Islet precursor cell (in vitro differentiated cells): ENCODE measurements around the gene DPYSL3.

Source experiments
- DNase-seq: peaks from one replicate; pipeline ENCODE4 v3.0.0-alpha.2; 2018

DPYSL3 gene

DNA sequence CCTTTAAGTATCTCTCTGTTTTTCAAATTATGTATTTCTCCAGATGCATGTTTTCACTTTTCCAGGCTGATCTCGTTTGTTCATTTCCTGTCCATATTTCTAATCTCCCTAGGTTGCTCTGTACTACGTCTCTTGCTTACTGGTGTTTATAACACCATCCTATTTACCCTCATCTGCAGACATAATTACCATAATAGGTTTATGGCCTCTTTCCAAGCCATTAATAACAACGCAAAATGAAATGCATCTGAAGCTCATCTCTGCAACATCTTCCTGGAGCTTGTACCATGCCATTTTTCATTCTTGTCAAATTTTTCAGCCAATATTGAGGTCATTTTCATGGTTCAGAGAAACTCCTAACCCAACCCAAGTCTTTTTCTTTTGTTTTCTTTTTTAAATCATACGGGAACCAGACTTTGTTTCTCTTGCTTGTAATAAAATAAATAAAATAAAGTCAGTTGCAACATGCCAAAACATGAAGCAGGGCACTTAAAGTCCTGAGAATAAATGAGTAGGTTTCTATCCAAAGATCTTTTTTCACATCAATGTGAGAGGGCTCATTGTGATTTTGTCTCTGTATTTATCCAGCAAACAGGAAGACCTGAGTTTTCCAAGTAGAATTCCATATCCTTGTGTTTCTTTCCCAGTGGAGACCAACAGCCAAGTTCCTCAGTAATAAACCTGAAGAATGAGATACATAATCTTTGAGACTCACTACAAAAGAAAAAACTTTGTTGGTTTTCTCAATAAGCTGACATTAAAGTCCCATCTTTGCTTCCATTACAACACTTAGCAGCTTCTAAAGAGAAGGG lies 37.0 kb downstream of the DPYSL3 start:
- no peak for DNase-seq

DNA sequence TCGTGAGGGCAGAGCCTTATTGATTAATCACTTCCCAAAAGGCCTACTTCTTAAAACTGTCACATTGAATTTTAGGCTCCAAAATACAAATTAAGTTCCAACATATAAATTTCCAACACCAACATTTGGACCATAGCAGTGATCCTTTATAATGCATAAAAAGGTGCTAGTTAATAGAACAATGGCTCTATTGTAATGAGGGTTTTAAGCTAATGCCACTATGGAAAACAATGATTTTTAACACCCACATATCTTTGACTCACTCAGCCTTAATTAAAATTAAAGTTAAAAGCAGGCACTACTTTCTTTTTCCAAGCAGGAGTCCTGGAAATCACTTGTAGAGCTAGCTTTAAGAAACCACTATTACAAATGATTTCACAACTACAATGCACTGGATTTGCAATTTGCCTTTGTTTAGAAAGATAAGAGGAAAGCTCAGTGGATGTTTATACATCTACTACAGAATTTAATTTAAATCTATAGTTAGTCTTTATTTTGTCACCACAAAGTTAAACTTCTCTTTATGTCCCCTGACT lies 41.8 kb downstream of the DPYSL3 start:
- no peak for DNase-seq

DNA sequence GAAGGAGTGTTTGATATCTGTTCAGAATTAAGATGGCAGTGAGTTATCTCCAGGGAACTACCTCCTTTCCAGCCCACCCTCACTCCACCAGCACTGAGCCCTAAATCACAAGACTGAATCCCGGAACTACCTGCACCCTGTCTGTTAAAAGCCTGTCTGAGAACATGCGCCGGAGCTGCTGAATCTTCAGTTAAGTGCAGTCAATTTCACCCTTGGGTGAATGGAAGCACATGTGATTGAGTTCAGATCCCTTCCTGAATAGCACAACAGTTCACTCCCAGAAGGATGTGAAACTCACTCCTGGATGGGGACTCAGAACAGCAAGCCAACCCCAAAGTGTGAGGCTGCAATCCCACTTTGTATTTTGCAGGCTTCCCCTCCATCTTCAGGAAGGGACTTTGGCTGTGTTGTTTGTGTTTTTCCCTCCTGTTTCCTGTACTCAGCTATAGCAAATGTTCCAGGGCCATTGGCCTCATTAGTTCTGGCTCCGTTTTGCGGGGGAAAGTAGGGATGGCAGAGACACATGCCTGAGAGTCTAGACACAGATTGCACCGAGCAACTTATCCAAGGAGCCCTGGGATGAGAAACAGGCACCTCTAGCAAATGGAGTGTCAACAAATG lies 43.4 kb downstream of the DPYSL3 start:
- peak; percentile 72 for DNase-seq

DNA sequence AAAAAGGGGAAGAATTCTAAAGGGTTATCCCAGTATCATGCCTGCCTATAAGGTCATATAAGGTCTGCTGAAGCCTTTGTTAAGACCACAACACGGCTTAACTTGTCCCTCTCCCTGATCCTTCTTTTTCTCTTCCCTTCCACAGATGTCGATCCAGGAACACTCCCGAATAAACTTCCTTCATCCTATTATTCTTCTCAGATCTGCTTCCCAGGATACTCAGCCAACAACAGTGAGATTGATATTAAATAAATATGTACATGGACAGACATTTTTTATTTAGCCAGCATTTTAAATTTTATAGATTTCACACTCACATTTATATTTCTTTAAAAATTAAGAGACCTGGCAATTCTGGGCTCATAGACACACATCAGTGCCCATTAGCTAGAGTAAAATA lies 44.1 kb downstream of the DPYSL3 start:
- DNase-seq = no peak

DNA sequence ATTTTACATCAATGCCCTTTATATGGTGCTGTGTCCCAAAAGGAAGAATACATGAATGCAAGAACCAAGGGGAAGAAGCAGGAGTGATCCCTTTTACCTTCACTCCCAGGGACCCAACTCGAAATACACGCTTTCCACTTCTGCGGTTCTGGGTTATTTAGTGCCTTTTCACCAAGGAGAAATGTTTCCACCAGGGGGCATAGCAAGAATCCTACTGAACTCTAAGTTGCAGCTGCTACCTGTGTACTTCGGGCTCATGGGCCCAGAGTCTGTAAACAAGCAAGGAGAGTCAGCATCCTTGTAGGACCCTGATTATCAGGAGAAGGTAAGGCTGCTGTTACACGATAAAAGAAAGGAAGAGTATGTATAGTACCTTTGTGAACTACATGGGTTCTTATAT lies 45.7 kb downstream of the DPYSL3 start:
- DNase-seq = peak; percentile 75

DNA sequence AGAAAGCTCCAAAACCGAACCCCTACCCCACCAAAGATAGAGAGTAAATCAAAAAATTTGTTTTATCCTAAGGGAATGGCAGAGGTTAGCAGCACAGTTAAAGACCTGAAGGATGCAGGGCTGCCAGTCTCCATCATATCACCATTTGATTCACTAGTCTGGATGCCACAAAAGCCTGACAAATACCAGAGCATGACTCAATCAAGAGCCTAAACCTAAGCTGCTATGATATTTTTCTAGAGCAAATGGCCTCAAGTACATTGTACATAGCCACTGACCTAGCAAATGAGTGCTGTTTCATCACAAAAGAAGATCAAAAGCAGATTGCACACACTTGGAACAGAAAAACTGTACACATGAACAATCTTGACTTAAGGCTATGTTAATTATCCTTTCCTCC lies 48.0 kb downstream of the DPYSL3 start:
- no peak for DNase-seq

DNA sequence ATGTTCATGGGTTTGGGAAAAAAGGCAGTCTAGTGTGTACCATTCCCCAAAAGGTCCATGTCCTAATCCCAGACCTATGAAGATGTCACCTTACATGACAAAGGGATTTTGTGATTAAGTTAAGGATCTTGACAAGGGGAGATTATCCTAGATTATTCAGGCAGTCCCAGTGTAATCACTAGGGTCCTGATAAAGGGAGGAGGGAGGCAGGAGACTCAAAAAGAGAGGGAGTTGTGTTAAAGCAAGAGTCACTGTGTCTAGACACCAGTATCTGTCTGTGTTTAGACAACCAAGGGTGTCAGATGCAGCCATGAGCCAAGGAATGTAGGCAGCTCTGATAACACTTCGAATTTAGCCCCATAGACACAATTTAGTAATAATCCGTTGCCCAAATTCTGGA lies 49.5 kb downstream of the DPYSL3 start:
- DNase-seq = no peak

DNA sequence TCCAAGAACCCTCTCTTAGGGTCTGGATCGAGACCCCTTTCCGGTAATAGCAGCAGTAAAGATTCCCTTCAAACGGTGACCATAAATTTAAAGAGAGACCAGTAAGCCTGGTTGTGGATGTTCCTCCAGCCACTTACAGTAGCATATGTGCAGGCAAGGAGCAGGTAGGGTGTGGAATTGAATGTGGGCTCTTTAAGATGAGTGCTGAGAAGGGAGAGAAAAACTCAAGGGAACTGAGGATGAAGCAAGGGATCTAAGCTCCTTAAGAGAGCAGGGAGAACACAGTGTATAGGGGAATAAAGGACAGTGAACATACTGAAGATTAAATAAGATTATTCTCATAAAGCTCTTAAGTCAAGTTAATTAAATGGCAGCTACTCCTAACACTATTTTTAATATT lies 51.3 kb downstream of the DPYSL3 start:
- no peak for DNase-seq

DNA sequence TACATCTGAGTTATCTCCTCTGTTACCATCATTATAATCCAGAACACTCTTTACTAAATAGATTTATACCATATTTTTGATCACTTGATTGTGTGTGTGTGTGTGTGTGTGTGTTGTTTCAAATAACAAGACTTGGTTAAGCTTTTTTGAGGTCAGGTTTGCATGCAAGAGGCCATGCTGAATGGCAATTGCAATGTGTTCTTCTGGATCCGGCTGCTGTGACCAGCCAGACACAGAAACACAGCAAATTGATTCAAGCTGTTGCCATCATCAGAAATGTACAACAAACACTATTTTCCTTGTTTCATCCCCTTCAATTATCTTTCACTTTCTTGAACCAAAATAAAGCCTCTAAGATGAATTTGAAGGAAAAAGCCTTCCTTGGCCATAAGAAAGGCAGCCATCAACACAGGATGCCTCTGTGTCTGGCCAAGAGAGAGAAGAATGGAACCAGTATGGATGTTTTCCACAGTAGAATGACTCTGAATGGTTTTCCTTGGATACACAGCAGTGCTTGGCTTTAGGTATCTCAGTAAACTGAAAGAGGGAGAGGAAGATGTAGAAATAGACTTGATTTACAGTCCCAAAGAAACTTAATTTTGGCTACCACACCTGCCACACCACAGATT lies 53.9 kb downstream of the DPYSL3 start:
- no peak for DNase-seq

DNA sequence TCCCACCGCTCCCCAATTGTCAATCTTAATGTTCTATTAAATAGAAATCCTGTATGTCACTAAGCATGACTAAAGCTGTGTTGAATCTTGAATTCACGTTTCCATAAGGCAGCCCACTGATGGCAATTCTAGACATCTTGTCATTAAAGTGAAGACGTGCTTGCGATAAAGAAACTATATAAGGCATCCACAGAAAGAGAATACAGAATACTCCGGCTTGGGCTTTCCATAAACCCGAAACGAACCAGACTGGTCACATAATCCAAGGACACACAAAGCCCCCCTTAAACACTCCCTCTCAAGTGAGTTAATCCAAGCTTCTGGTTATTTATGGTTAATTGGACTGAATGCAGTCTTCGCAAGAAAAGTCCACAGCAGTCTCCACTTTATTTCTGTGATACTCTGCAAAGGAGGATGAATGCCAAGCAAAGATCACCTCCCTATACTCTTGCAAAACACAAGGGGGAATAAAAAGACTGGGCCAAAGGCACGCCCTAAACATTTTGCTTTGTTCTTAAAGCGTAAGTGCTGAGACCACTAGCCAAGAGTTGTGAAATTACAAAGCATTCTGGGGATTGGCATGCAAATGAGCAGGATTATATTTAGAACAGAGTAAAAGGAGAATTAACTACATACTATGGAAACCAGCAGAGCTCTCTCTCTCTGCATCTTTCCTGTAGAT lies 54.7 kb downstream of the DPYSL3 start:
- no peak for DNase-seq

DNA sequence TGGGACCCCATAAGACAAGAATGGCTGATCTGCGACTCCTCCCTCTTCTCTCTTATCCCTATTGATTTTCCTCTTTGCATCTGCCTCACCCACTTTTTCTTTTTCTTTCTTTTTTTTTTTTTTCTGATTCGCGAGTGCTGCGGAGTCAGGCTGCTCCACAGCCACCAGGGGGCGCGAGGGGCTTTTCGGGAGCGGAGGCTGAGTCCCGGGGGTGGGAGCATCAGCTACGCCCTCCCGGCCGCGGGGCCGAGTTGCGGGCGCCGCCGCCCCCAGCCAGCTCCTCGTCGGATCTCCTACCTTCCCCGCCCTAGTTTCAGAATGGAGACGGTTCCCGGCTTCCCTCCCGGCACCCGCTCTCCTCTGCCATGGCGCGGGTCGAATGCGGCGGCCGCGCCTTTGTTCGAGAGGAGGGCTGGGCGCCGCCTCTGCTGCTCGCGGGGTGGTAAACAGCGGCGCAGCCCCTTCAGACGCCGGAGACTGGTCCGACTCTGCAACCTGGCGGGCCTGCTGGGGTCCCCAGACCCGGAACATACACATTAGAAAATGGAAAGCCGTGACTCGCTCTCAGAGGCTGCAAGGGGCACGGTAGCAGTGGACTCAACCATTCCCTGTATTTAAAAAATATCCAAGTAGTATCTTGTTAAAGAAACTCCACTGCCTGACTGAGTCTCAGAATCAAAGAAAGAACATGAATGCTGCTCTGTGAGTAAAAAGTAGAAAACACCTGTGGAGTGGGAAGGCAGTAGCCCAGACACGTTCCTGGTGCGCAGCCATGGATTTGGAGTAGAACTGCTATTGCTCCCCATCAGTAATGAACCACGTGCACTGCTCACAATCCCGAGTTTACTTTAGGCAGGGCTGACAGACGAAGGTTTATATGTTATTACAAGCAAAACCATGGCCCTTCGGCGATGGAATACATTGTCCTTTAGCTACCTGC lies 55.7 kb downstream of the DPYSL3 start:
- peak; percentile 92 for DNase-seq

DNA sequence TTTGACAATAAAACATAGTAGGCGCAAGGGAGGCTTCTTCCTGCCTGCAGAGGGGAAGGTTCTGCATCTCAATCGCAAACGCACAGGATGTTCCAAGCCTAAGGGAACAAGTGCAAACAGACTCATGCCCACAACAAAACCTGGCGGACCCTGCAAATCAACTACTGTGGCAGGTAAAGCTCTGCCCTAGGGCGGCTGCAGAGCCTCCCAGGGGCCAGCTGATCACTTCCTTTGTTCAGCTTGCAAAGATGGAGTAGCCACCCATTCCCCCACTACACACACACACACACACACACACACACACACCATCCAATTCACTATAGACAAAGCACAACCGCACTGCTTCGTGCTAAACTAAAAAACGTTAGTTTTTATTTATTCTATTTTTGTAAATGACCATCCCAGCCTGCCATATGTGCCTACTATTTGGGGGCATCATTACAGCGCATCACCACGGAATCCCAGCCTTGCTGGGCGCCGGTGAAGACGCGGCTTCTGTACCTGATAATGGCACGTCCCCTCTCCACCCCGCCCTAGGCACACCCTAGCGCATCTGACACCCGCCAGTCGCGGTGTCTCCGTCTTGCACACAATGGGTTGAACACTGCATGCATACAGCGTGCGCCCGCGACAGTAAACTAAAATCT lies 57.6 kb downstream of the DPYSL3 start:
- peak; percentile 75 for DNase-seq

DNA sequence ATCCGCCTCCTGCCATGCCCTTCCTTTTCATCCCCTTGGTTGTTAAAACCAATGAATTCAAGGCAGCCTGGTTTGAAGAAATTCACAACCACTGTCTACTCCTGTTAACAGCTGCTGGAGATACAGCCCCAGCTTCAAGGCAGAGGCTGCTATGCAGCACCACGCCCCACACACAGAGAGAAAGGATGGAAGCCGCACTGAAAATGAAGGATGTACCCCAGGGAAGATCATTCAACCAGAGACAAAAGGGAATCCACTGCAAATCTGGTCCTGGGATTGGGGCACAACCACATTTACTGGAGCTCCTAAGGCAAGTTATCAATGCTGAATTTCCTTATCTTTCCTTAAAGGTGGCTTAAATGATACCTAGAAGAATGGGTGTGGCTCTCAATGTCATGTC lies 58.7 kb downstream of the DPYSL3 start:
- DNase-seq = no peak

DNA sequence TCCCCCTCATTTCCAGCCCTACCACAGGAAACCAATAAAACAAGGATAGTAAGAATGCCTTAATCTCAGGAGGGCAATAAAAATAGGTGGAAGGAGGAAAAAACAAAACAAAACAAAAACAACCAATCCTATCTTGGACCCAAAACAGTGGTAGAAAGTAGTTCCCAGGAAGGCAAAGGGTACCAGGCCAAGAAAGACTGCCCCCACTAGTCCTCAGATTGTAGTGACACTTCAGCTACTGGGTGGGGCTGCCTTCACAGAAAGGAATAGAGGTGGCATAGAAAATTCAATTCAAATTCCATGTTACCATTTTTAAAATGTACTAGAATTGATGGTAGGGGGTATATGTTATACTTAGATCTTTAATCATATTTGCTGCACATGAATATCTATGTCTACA lies 59.3 kb downstream of the DPYSL3 start:
- no peak for DNase-seq

DNA sequence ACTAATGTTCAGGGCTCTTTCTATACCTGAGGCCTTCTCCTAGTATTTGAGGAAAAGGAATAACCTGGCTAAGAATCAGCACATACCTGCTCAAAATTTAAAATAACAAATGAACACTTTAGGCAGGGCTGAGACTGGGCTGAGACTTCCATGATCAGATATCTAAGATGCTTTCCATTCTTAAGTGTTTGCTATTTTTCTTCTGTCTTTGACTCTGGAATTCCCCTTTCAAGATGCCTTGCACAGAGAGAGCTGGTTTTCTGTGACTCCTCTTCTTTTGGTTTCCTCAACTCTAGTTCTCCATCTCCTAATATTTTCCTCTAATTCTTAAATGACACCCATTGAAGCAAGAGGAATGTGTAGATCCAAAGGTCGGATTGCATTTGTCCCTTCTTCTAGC lies 61.1 kb downstream of the DPYSL3 start:
- no peak for DNase-seq

DNA sequence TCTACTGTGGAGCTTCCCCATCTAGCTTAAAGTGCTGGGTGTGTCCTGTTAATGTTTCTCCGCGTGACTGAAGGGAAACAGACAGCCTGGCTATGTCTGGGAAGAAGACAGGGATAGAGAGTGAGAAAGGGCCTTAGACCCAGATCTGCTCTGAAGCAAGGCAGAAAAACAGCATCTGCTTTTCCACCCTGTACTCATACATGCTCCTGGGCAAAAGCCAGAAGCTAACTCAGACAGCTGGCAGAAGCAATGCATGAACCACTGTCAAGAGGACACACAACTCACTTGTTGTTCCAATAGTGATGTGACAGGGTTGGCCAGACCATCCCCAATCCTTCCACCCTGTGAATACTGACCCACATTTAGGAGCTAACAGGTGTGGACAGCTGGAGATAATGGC lies 63.3 kb downstream of the DPYSL3 start:
- DNase-seq = peak; percentile 62

DNA sequence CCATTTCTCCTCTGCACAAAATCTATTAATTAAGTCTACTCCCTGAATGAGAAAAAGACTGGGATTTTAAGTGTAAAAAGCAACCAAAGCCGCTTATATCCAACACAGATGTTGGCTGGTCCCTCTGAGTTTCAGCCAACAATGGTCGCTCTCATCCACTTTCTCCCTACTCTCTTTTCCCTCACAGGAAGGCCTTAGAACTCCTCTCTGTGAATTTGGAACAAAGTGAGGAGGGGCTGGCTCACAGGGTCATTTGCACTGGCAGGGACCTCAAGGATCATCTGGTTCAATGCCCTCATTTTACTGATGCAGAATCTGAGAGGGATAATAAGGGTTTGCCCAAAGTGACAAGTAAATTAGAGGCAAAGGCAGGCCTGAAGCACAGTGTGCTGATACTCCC lies 64.0 kb downstream of the DPYSL3 start:
- DNase-seq = no peak

DNA sequence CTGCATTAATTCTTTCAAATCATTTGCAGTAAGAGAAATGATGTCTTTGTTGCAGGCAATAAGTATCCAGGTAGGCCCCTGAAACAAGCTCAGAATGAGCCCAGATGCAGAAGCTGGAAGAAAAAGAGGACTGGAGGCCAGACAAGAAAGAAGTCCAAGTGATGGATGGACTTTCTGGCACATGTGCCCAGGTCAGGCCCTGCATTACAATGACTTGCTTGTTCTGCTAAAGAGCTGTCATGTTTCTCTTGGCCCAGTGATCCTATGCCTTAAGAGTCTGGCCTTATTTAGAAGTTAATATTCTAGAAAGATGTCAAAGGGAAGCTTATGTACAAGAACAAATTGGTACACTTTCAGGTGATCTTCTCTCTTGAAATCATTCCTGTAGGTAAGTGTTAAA lies 64.8 kb downstream of the DPYSL3 start:
- no peak for DNase-seq

DNA sequence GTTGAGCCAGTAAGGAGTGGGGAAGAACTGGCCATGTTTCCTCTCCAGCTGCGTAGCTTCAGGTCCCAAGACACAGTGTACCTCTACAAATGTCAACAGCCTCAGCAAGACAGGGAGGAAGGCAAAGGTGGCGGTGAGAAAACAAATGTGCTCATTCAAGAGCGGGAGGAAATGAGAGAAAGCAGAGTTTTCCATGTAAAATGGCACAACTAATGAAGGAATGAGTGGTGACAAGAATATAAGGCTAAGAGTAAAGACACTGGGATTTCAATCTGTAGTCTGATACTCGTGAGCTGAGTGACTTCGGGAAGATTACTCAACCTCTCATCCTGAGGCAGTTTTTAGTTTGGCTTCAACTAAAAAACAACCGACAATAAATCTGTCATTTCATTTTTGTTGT lies 67.6 kb downstream of the DPYSL3 start:
- DNase-seq = no peak

DNA sequence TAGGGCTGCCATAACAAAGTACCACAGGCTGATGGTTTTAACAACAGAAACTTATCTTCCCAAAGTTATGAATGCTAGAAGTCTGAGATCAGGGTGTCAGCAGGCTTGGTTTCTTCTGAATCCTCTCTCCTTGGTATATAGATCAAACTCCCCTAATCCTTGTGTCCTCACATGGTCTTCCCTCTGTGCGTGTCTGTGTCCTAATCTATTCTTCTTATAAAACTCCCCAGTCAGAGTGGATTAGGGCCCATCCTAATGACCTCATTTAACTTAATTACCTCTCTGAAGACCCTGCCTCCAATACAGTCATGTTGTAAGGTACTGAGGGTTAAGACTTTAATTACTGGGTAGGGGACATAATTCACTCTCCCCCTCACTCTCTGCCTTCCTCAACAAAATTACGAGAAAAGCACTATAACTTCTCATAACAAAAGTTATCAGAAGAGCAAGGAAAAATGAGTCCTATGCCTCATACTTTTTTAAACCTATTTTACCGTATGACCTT lies 68.6 kb downstream of the DPYSL3 start:
- DNase-seq = no peak

DNA sequence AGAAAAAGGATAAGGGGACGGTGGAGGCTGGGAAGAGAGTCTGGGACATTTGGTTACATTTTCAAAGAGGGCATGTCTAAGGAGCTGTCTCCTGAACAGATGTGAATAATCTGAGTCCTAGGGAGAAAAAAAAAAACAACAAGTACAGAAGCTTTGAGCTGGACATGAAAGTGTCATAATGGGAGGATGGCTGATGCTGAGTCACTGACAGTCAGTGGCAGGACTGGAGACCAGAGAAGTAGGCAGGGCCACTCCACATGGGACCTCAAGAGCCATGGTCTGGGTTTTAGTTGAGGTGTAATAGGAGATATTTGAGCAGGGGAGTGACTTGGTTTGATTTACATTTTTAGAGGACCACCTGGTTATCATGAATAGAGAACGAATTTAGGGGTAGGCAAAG lies 70.6 kb downstream of the DPYSL3 start:
- DNase-seq = peak; percentile 64
